Measurements from ENCODE around the gene TCEA2. TPM values are rescaled to one million over a fixed set of nuclear protein-coding genes. Genes with fewer than 3 reads are reported as not detected.

Gene TCEA2
- total RNA-seq, 2 donors from 2014 or later, result 64.3 to 110 TPM

- peaks cover 74% of the 10 kb centered on the region for H3K36me3 ChIP-seq (ENCODE audit: control insufficient read depth, insufficient read depth, low read length)
Observed at GRCh38 chr20:64021124-64021975, 41.6 kb upstream of the TCEA2 start.

GRCh38 chr20:64022671-64023360, 40.2 kb upstream of the TCEA2 start:
- TF ChIP-seq, protein P1, sequence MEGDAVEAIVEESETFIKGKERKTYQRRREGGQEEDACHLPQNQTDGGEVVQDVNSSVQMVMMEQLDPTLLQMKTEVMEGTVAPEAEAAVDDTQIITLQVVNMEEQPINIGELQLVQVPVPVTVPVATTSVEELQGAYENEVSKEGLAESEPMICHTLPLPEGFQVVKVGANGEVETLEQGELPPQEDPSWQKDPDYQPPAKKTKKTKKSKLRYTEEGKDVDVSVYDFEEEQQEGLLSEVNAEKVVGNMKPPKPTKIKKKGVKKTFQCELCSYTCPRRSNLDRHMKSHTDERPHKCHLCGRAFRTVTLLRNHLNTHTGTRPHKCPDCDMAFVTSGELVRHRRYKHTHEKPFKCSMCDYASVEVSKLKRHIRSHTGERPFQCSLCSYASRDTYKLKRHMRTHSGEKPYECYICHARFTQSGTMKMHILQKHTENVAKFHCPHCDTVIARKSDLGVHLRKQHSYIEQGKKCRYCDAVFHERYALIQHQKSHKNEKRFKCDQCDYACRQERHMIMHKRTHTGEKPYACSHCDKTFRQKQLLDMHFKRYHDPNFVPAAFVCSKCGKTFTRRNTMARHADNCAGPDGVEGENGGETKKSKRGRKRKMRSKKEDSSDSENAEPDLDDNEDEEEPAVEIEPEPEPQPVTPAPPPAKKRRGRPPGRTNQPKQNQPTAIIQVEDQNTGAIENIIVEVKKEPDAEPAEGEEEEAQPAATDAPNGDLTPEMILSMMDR (conservative IDR thresholded peaks at IDR 0.05), result no peak
- H3K9me3 ChIP-seq (ENCODE audit: control insufficient read depth, low read length), result no peaks in the 10 kb centered on the region
- no peaks in the 10 kb centered on the region for H3K27me3 ChIP-seq (ENCODE audit: control insufficient read depth, insufficient read depth, low read length, poor library complexity, severe bottlenecking)
- H3K36me3 ChIP-seq (ENCODE audit: control insufficient read depth, insufficient read depth, low read length), result peaks cover 74% of the 10 kb centered on the region
- no peak overlapping the region for H3K4me3 ChIP-seq (ENCODE audit: low read length)
- Mint-ChIP-seq H3K4me1 (no peaks in the 10 kb centered on the region), H3K27me3 (ENCODE audit: insufficient read depth) (no peaks in the 10 kb centered on the region), H3K36me3 (ENCODE audit: low read depth) (peaks cover 79% of the 10 kb centered on the region), H3K4me3 (no peak overlapping the region), H3K27ac (no peak overlapping the region), H3K9me3 (no peaks in the 10 kb centered on the region)
- no peaks in the 10 kb centered on the region for H3K4me1 ChIP-seq (ENCODE audit: control insufficient read depth, insufficient read depth, low read length)
- no peak overlapping the region for H3K27ac ChIP-seq (ENCODE audit: low read depth, low read length)
- peak; percentile 24 for DNase-seq
- 95 to 97% methylated on average over 16 to 17 of the region's 17 CpGs for WGBS, 2 experiments (ENCODE audit: insufficient coverage in 1 of 2, insufficient read length in 1 of 2)
- no peak overlapping the region for H3K9ac ChIP-seq (ENCODE audit: extremely low read depth, low read length, poor library complexity, severe bottlenecking)

More at GRCh38 chr20:64021124-64021975, 41.6 kb upstream of the TCEA2 start:
- Mint-ChIP-seq H3K36me3 (ENCODE audit: low read depth) (peaks cover 77% of the 10 kb centered on the region), H3K9me3 (no peaks in the 10 kb centered on the region), H3K4me3 (no peak overlapping the region), H3K4me1 (no peaks in the 10 kb centered on the region), H3K27me3 (ENCODE audit: insufficient read depth) (no peaks in the 10 kb centered on the region), H3K27ac (no peak overlapping the region)
- TF ChIP-seq, protein P1 (conservative IDR thresholded peaks at IDR 0.05), result no peak
- H3K9me3 ChIP-seq (ENCODE audit: control insufficient read depth, low read length), result peaks cover 4% of the 10 kb centered on the region
- no peaks in the 10 kb centered on the region for H3K27me3 ChIP-seq (ENCODE audit: control insufficient read depth, insufficient read depth, low read length, poor library complexity, severe bottlenecking)
- no peak overlapping the region for H3K9ac ChIP-seq (ENCODE audit: extremely low read depth, low read length, poor library complexity, severe bottlenecking)
- H3K4me1 ChIP-seq (ENCODE audit: control insufficient read depth, insufficient read depth, low read length), result no peaks in the 10 kb centered on the region
- no peak overlapping the region for H3K27ac ChIP-seq (ENCODE audit: low read depth, low read length)
- no peak overlapping the region for H3K4me3 ChIP-seq (ENCODE audit: low read length)
- no peak for DNase-seq
- WGBS, 2 experiments (ENCODE audit: insufficient coverage in 1 of 2, insufficient read length in 1 of 2), result 92 to 96% methylated on average over 23 to 35 of the region's 36 CpGs

DNA sequence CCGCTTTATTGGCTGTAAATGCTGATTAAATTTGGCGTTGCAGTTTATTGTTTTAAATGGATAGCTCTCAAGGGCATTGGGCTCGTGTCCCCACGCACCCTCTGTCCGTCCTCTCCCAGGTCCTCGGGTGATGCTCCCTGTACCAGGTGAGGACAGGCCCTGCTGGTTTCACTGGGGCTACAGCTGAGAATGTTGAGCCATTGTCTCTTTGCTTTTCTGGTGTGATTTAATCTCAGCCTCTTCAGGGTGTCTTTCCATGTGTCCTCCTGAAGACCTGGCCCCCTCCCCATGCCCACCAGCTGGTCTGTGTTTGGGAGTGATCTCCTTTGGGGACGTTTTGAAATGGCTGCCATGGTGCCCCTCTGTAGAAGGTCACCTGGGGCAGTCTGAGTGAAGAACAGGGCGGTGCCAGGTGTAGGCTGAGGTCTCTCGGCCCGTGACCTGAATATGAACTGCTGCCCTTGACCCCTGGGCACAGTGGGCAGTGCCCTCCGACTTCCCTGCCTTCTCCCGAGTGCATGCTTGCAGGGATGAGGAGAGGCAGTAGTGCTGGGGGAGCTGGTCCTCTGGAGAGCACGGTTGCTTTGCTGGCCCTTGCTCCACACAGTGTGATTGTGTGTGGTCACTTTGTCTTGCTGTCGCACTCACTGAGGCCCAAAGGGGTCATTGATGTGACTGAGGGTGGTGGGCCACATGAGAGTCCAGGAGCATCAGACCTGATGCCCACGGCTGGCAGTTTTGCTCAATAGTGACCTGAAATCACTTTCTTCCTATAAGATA, 39.4 kb upstream of the TCEA2 start:
- H3K36me3 ChIP-seq (ENCODE audit: control insufficient read depth, insufficient read depth, low read length), result peaks cover 70% of the 10 kb centered on the region
- H3K9ac ChIP-seq (ENCODE audit: extremely low read depth, low read length, poor library complexity, severe bottlenecking), result no peak overlapping the region
- Mint-ChIP-seq H3K4me3 (no peak overlapping the region), H3K27ac (peak overlapping the region; percentile 10), H3K4me1 (no peaks in the 10 kb centered on the region), H3K9me3 (no peaks in the 10 kb centered on the region), H3K27me3 (ENCODE audit: insufficient read depth) (no peaks in the 10 kb centered on the region), H3K36me3 (ENCODE audit: low read depth) (peaks cover 77% of the 10 kb centered on the region)
- H3K27ac ChIP-seq (ENCODE audit: low read depth, low read length), result no peak overlapping the region
- DNase-seq, result no peak
- TF ChIP-seq, protein P1 (conservative IDR thresholded peaks at IDR 0.05), result no peak
- 95 to 98% methylated on average over 7 to 15 of the region's 15 CpGs for WGBS, 2 experiments (ENCODE audit: insufficient coverage in 1 of 2, insufficient read length in 1 of 2)
- H3K9me3 ChIP-seq (ENCODE audit: control insufficient read depth, low read length), result no peaks in the 10 kb centered on the region
- H3K4me1 ChIP-seq (ENCODE audit: control insufficient read depth, insufficient read depth, low read length), result no peaks in the 10 kb centered on the region
- no peak overlapping the region for H3K4me3 ChIP-seq (ENCODE audit: low read length)
- no peaks in the 10 kb centered on the region for H3K27me3 ChIP-seq (ENCODE audit: control insufficient read depth, insufficient read depth, low read length, poor library complexity, severe bottlenecking)
